Measurements from ENCODE around the gene AGXT. TPM values are rescaled to one million over a fixed set of nuclear protein-coding genes. Genes with fewer than 3 reads are reported as not detected.

The AGXT gene
- total RNA-seq, 1 experiment from 2014 or later = 0.34 TPM

DNA sequence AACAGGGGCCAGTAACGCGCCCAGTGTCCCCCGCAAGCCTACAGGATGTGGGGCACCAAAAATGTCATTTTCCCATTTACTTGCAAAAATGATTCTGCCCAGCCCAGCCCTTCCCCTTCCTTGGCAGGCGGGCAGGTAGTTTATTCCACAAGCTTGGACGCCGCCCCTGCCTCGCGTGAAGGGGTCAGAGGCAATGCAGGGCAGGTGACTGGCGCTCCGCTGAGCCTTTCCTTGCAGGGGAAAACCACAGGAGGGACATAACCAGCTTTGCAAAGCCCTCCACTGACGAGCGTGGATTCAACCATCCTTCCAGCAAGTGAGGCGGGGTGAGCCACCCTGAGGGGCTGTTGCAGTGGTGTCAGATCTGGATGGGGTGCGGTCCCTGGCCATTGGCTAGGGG lies 22.1 kb downstream of the AGXT start:
- BruUV-seq (replicated peaks) = no TSS peak
- no peak overlapping the region for H2AFZ ChIP-seq (ENCODE audit: low read depth, low read length, poor library complexity, severe bottlenecking)
- no peak overlapping the region for H3K9ac ChIP-seq (ENCODE audit: low read length)
- H3K9me2 ChIP-seq (ENCODE audit: insufficient read depth) = no peaks in the 10 kb centered on the region
- H3K27ac ChIP-seq (ENCODE audit: low read depth, low read length) = no peak overlapping the region
- intact Hi-C loops (cut with micrococcal nuclease) = no loop called here
- peaks cover 17 to 41% of the 10 kb centered on the region in 2 experiments for H3K4me1 ChIP-seq (ENCODE audit: control insufficient read depth in 1 of 2, insufficient read depth in 2 of 2, low read length in 2 of 2)
- ATAC-seq = no peak
- H3K27me3 ChIP-seq (ENCODE audit: insufficient read depth, low read length) = no peaks in the 10 kb centered on the region
- TF ChIP-seq SP1 (IDR thresholded peaks at IDR 0.05; ENCODE audit: low read depth) = no peak
- TF ChIP-seq, protein P1, sequence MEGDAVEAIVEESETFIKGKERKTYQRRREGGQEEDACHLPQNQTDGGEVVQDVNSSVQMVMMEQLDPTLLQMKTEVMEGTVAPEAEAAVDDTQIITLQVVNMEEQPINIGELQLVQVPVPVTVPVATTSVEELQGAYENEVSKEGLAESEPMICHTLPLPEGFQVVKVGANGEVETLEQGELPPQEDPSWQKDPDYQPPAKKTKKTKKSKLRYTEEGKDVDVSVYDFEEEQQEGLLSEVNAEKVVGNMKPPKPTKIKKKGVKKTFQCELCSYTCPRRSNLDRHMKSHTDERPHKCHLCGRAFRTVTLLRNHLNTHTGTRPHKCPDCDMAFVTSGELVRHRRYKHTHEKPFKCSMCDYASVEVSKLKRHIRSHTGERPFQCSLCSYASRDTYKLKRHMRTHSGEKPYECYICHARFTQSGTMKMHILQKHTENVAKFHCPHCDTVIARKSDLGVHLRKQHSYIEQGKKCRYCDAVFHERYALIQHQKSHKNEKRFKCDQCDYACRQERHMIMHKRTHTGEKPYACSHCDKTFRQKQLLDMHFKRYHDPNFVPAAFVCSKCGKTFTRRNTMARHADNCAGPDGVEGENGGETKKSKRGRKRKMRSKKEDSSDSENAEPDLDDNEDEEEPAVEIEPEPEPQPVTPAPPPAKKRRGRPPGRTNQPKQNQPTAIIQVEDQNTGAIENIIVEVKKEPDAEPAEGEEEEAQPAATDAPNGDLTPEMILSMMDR (IDR thresholded peaks at IDR 0.05 in 2 of 3, conservative IDR thresholded peaks at IDR 0.05 in 1 of 3; ENCODE audit: borderline replicate concordance in 1 of 3, insufficient read depth in 1 of 3, low read depth in 2 of 3, low read length in 2 of 3) = no peak
- no peak for TF ChIP-seq TCF7L2 (IDR thresholded peaks at IDR 0.05; ENCODE audit: borderline replicate concordance, extremely low read depth, insufficient read depth, insufficient read length)
- ChIA-PET POLR2A (no interaction called here), CTCF (no interaction called here), RAD21 (ENCODE audit: low non-redundant PET in 1 of 2, low total read pairs in 2 of 2, uncharacterized antibody in 2 of 2, unreplicated experiment in 2 of 2) (no interaction called here)
- no peaks in the 10 kb centered on the region for H3K36me3 ChIP-seq (ENCODE audit: control insufficient read depth in 1 of 2, insufficient read depth in 2 of 2, low read length in 2 of 2)
- no peaks in the 10 kb centered on the region for H4K20me1 ChIP-seq (ENCODE audit: insufficient read depth)
- H3K4me2 ChIP-seq (ENCODE audit: low read length) = no peak overlapping the region
- H3K79me2 ChIP-seq (ENCODE audit: insufficient read depth, low read length) = no peaks in the 10 kb centered on the region
- H3K9me3 ChIP-seq (ENCODE audit: control insufficient read depth in 1 of 2, insufficient read depth in 1 of 2, low read depth in 1 of 2, low read length in 2 of 2) = no peaks in the 10 kb centered on the region
- no peak overlapping the region for H3K4me3 ChIP-seq (replicated peaks in 1 of 2; ENCODE audit: low read depth in 1 of 2, low read length in 2 of 2)
- no peak for DNase-seq (ENCODE audit: low read depth, low spot score)

DNA sequence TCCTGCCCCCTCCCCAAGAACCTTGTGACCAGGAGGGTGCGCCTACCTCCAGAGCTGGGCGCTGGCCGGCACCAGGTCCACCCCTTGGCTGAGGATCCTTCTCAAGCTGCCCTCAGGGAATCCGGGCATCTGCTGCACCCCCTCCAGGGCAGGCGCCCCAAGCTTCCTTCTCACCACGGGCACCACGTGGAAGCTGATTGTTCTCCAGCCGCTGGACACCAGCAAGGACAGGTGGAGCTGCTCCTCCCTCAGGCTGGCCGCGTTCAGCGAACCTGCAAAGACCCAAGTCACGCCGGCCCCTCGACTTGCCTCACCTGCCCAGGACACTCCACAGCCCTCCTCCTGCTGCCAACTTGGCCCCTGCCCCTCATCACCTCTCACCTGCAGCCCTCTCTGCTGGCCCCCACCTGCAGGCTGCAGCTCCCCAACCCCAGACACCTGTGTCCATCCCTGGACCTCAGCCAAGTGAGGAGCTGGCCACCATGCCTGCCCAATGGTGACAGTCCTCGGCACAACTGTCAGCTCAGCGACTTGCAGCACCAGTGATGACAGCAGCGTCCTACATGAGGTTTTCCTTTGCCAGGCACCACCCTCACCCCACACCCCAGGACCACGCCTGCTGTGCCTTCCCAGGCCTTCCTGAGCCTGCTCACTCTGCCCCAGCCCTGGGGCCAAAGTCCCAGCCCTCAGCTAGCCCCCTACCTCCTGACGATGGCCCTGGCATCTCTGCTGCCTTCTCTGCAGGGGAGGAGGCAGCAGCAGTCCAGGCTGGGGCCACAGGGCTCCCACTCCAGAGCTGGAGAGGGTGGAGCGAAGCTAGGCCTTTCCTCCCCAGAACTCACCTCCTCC lies 23.1 kb downstream of the AGXT start:
- no peaks in the 10 kb centered on the region for H4K20me1 ChIP-seq (ENCODE audit: insufficient read depth)
- H3K9me3 ChIP-seq (ENCODE audit: control insufficient read depth in 1 of 2, insufficient read depth in 1 of 2, low read depth in 1 of 2, low read length in 2 of 2) = no peaks in the 10 kb centered on the region
- no peak overlapping the region for H3K27ac ChIP-seq (ENCODE audit: low read depth, low read length)
- ATAC-seq (no peak), DNase-seq (ENCODE audit: low read depth, low spot score) (no peak)
- intact Hi-C loops (cut with micrococcal nuclease) = no loop called here
- ChIA-PET CTCF (no interaction called here), RAD21 (ENCODE audit: low non-redundant PET in 1 of 2, low total read pairs in 2 of 2, uncharacterized antibody in 2 of 2, unreplicated experiment in 2 of 2) (interaction anchor here in 1 of 2 experiments (0.6 kb wide), 1 partner anchor 9 kb away, joined by 4 read pairs; no protein-coding TSS in a partner anchor), POLR2A (no interaction called here)
- peaks cover 27 to 52% of the 10 kb centered on the region in 2 experiments for H3K4me1 ChIP-seq (ENCODE audit: control insufficient read depth in 1 of 2, insufficient read depth in 2 of 2, low read length in 2 of 2)
- no peaks in the 10 kb centered on the region for H3K9me2 ChIP-seq (ENCODE audit: insufficient read depth)
- H3K9ac ChIP-seq (ENCODE audit: low read length) = no peak overlapping the region
- no peaks in the 10 kb centered on the region for H3K36me3 ChIP-seq (ENCODE audit: control insufficient read depth in 1 of 2, insufficient read depth in 2 of 2, low read length in 2 of 2)
- no peak overlapping the region for H3K4me3 ChIP-seq (replicated peaks in 1 of 2; ENCODE audit: low read depth in 1 of 2, low read length in 2 of 2)
- H3K4me2 ChIP-seq (ENCODE audit: low read length) = no peak overlapping the region
- H2AFZ ChIP-seq (ENCODE audit: low read depth, low read length, poor library complexity, severe bottlenecking) = no peak overlapping the region
- H3K27me3 ChIP-seq (ENCODE audit: insufficient read depth, low read length) = no peaks in the 10 kb centered on the region
- no peaks in the 10 kb centered on the region for H3K79me2 ChIP-seq (ENCODE audit: insufficient read depth, low read length)
- BruUV-seq (replicated peaks) = no TSS peak
- no peak for TF ChIP-seq EGR1 (IDR thresholded peaks at IDR 0.05; ENCODE audit: low read depth)
- TF ChIP-seq YY1 (IDR thresholded peaks at IDR 0.05; ENCODE audit: extremely low read depth, insufficient replicate concordance, low read depth, low read length) = no peak
- no peak for TF ChIP-seq ZFX (IDR thresholded peaks at IDR 0.05)
- TF ChIP-seq CBX3 (IDR thresholded peaks at IDR 0.05; ENCODE audit: low read depth) = no peak
- TF ChIP-seq JUND (IDR thresholded peaks at IDR 0.05) = no peak
- TF ChIP-seq, protein P1 (IDR thresholded peaks at IDR 0.05 in 2 of 3, conservative IDR thresholded peaks at IDR 0.05 in 1 of 3; ENCODE audit: borderline replicate concordance in 1 of 3, insufficient read depth in 1 of 3, low read depth in 2 of 3, low read length in 2 of 3) = no peak
- TF ChIP-seq ELF1 (IDR thresholded peaks at IDR 0.05; ENCODE audit: borderline replicate concordance, low read depth) = no peak
- TF ChIP-seq CEBPB (IDR thresholded peaks at IDR 0.05; ENCODE audit: low read depth) = no peak
- no peak for TF ChIP-seq EZH2phosphoT487 (IDR thresholded peaks at IDR 0.05; ENCODE audit: borderline replicate concordance)
